ENCODE data around the gene ACSL1. TPM values are rescaled to one million over a fixed set of nuclear protein-coding genes. Genes with fewer than 3 reads are reported as not detected.

The ACSL1 gene
- total and polyA plus RNA-seq, 2 donors (not counting 3 experiments of a cell fraction or from before 2014, with no cell fraction given): 7.3 to 17.7 TPM

GRCh38 chr4:184870718-184871117 is 45.0 kb upstream of the ACSL1 start:
- Histone ChIP-seq H3K36me3 (ENCODE audit: control insufficient read depth in 2 of 2, extremely low read depth in 1 of 2, insufficient read depth in 2 of 2, low read length in 2 of 2) (no peaks in the 10 kb centered on the region), H3K4me2 (ENCODE audit: insufficient read depth, low read length) (no peak overlapping the region), H3K9ac (replicated peaks; ENCODE audit: extremely low read depth, insufficient read depth, low read length) (no peak overlapping the region), H3K9me1 (replicated peaks; ENCODE audit: control insufficient read depth, extremely low read depth, insufficient read depth, low read length) (no peaks in the 10 kb centered on the region), H3K9me3 (replicated peaks; ENCODE audit: control insufficient read depth, insufficient read depth, low read length) (no peaks in the 10 kb centered on the region), H4K20me1 (replicated peaks; ENCODE audit: control insufficient read depth, extremely low read depth, insufficient read depth, low read length) (no peaks in the 10 kb centered on the region), H3K27ac (ENCODE audit: insufficient read depth, low read depth, low read length) (no peak overlapping the region), H3K79me2 (ENCODE audit: control insufficient read depth, insufficient read depth, low read length) (no peaks in the 10 kb centered on the region), H3K27me3 (ENCODE audit: control insufficient read depth in 2 of 2, insufficient read depth in 2 of 2, low read length in 2 of 2) (peaks cover 3 to 9% of the 10 kb centered on the region in 2 experiments), H2AFZ (ENCODE audit: low read depth, low read length) (no peak overlapping the region), H3K4me3 (replicated peaks in 1 of 3; ENCODE audit: insufficient read depth in 1 of 3, low read depth in 1 of 3, low read length in 3 of 3) (no peak overlapping the region), H3K4me1 (ENCODE audit: control insufficient read depth, extremely low read depth, insufficient read depth, low read length) (no peaks in the 10 kb centered on the region)
- dilution Hi-C loops (cut with MboI; ENCODE audit: extremely low pct_ligation_motif_present, low sequenced_read_pairs): no loop called here
- no peak for FAIRE-seq
- CTCF ChIA-PET: interaction anchor here (1.4 kb wide), 1 partner anchor 125 kb away, joined by 4 read pairs; no protein-coding TSS in a partner anchor
- POLR2A ChIA-PET: no interaction called here
- intact Hi-C loops (cut with micrococcal nuclease): no loop called here
- TF ChIP-seq GATA2 (IDR thresholded peaks at IDR 0.05; ENCODE audit: insufficient read depth, insufficient read length, low read depth, low read length) (no peak), MYC (IDR thresholded peaks at IDR 0.05; ENCODE audit: low read depth, low read length) (no peak), EZH2 (IDR thresholded peaks at IDR 0.05; ENCODE audit: borderline replicate concordance, low read depth, low read length, severe bottlenecking) (no peak), POLR2AphosphoS5 (IDR thresholded peaks at IDR 0.05; ENCODE audit: insufficient read depth, low read depth, low read length) (no peak), FOS (IDR thresholded peaks at IDR 0.05; ENCODE audit: borderline replicate concordance, insufficient read depth, low read length) (no peak), POLR2A (IDR thresholded peaks at IDR 0.05; ENCODE audit: low read depth, low read length) (no peak), JUN (IDR thresholded peaks at IDR 0.05; ENCODE audit: borderline replicate concordance, insufficient read depth, insufficient read length, low read depth) (no peak), CTCF (IDR thresholded peaks at IDR 0.05; ENCODE audit: extremely low read depth in 1 of 2, insufficient read depth in 1 of 2, low read depth in 1 of 2, low read length in 2 of 2) (no peak), MAX (IDR thresholded peaks at IDR 0.05; ENCODE audit: insufficient read depth, insufficient read length) (no peak)
- no peak for DNase-seq (ENCODE audit: low read depth, low spot score)
- no TSS peak for BruUV-seq (replicated peaks)

All from endothelial cell of umbilical vein (primary cell).